GM23248 (cell line): ENCODE results near the gene ABCG8.

Experiments
- EZH2 ChIP-seq: fragments of 200-600 bp; sonication (generic); IDR thresholded peaks from 2 replicates; pipeline ENCODE4 v1.6.1; 2018; ENCODE audit warnings: antibody characterized with exemption, mild to moderate bottlenecking; ENCODE audit not compliant: insufficient read depth, poor library complexity, severe bottlenecking
- EZH2phosphoT487 ChIP-seq: fragments of 200-600 bp; sonication (generic); IDR thresholded peaks from 2 replicates; pipeline ENCODE4 v1.6.1; 2018; ENCODE audit warnings: antibody characterized with exemption, moderate library complexity, mild to moderate bottlenecking, low read depth; ENCODE audit not compliant: insufficient read depth

- TF ChIP-seq EZH2phosphoT487 (no peak), EZH2 (no peak)
Observed at GRCh38 chr2:43897492-43897891, 58.7 kb downstream of the ABCG8 start.
